Measurements from ENCODE around the gene ARPC1A. TPM values are rescaled to one million over a fixed set of nuclear protein-coding genes. Genes with fewer than 3 reads are reported as not detected.
A peak's percentile ranks its signal among the peaks of the same experiment; 100 is the strongest.

The ARPC1A gene
- total and polyA plus RNA-seq, 2 of the 8 experiments (the other 6 are each of a cell fraction or from before 2014, with no cell fraction given): 123 to 155 TPM

- no peak for TF ChIP-seq POLR2A (IDR thresholded peaks at IDR 0.05; ENCODE audit: control extremely low read depth in 1 of 2, low read depth in 2 of 2, low read length in 2 of 2)
- no peak for TF ChIP-seq NRF1 (IDR thresholded peaks at IDR 0.05; ENCODE audit: low read depth, low read length)
- TF ChIP-seq, protein P1, sequence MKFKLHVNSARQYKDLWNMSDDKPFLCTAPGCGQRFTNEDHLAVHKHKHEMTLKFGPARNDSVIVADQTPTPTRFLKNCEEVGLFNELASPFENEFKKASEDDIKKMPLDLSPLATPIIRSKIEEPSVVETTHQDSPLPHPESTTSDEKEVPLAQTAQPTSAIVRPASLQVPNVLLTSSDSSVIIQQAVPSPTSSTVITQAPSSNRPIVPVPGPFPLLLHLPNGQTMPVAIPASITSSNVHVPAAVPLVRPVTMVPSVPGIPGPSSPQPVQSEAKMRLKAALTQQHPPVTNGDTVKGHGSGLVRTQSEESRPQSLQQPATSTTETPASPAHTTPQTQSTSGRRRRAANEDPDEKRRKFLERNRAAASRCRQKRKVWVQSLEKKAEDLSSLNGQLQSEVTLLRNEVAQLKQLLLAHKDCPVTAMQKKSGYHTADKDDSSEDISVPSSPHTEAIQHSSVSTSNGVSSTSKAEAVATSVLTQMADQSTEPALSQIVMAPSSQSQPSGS (IDR thresholded peaks at IDR 0.05; ENCODE audit: low read length): no peak
- TF ChIP-seq SP1 (IDR thresholded peaks at IDR 0.05; ENCODE audit: low read depth, low read length): no peak
- TF ChIP-seq FOSL1 (IDR thresholded peaks at IDR 0.05; ENCODE audit: insufficient read depth, low read depth, low read length): no peak
- TF ChIP-seq RBBP5 (IDR thresholded peaks at IDR 0.05; ENCODE audit: borderline replicate concordance, low read depth, low read length): no peak
- no peak for TF ChIP-seq GABPA (IDR thresholded peaks at IDR 0.05; ENCODE audit: borderline replicate concordance, insufficient read depth, low read length)
- TF ChIP-seq SRF (IDR thresholded peaks at IDR 0.05; ENCODE audit: low read depth, low read length): no peak
- no peak for TF ChIP-seq TAF1 (IDR thresholded peaks at IDR 0.05; ENCODE audit: low read depth, low read length)
- no peak for TF ChIP-seq CEBPB (IDR thresholded peaks at IDR 0.05; ENCODE audit: low read depth, low read length)
- no peak for TF ChIP-seq CHD1 (IDR thresholded peaks at IDR 0.05; ENCODE audit: low read depth, low read length)
- TF ChIP-seq USF2 (IDR thresholded peaks at IDR 0.05; ENCODE audit: low read length): no peak
- TF ChIP-seq CBX8 (IDR thresholded peaks at IDR 0.05; ENCODE audit: borderline replicate concordance, low read depth, low read length): no peak
- no peak for TF ChIP-seq EP300 (IDR thresholded peaks at IDR 0.05; ENCODE audit: borderline replicate concordance in 1 of 2, low read depth in 2 of 2, low read length in 2 of 2)
- TF ChIP-seq CBX5 (IDR thresholded peaks at IDR 0.05; ENCODE audit: low read depth, low read length): no peak
- TF ChIP-seq RNF2 (IDR thresholded peaks at IDR 0.05; ENCODE audit: borderline replicate concordance, low read depth, low read length, missing control alignments, poor library complexity, severe bottlenecking): no peak
- no peak for TF ChIP-seq RFX5 (IDR thresholded peaks at IDR 0.05; ENCODE audit: borderline replicate concordance, low read depth, low read length)
- TF ChIP-seq MAFK (IDR thresholded peaks at IDR 0.05; ENCODE audit: low read depth, low read length): no peak
- peak; percentile 80 for TF ChIP-seq BACH1 (IDR thresholded peaks at IDR 0.05; ENCODE audit: low read length)
- TF ChIP-seq NANOG (IDR thresholded peaks at IDR 0.05; ENCODE audit: insufficient read depth, low read depth, low read length, poor library complexity, severe bottlenecking): no peak
- TF ChIP-seq SIRT6 (IDR thresholded peaks at IDR 0.05; ENCODE audit: low read length): no peak
- TF ChIP-seq SP4 (IDR thresholded peaks at IDR 0.05; ENCODE audit: low read length): no peak
Observed at GRCh38 chr7:99365318-99366141, 39.8 kb downstream of the ARPC1A start (continued).
